ENCODE results near the gene RAP1B. TPM values are rescaled to one million over a fixed set of nuclear protein-coding genes. Genes with fewer than 3 reads are reported as not detected.
A peak's percentile ranks its signal among the peaks of the same experiment; 100 is the strongest.

Gene RAP1B
- total RNA-seq, 2 experiments from 2014 or later: 256 to 261 TPM

DNA sequence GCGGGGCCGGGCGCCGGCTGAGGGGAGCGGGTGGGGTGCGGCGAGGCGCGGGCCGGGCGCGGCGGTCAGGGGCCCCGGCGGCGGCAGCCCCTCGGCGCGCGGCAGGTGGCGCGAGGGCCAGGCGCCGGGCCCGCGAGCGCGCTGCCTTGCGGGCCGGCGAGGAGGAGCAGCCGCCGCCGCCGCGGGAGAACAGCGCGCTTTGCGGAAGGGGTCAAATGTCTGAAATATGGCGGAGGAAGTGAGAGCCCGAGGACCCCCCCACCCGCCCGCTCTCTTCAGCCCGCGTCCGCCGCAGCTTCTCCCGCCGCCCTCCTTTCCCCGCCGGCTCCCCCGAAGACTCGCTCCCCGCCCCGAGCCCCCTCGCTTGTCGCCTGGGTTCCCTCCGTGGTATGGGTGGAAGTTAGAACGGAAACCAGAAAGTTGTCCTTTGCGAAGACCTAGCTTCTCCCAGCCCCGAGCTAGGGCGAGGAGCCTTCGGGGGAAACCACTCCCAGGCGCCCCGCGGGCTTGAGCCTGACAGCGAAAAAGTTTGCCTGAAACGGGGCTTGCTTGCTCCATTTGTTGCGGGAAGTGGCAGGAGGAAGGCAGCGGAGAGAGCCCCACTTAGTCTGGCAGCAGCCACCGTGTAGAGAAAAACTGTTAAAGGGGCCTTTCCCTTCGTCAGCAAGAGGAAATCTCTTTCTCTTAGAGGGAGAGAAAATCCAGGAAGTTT is 551 bp downstream of the RAP1B start:
- ChIA-PET CTCF (interaction anchor here (1.0 to 2.2 kb wide), 2 partner anchors 197 to 437 kb away, joined by 3 to 6 read pairs; partner anchors contain the start of gene MDM2), POLR2A (interaction anchor here (0.6 to 5.9 kb wide), 48 partner anchors 9 to 1343 kb away, joined by 3 to 119 read pairs (median 6); partner anchors contain the start of genes CAND1, DYRK2, MDM1 and MDM2)
- H3K36me3 ChIP-seq (ENCODE audit: insufficient read depth, low read length): no peaks in the 10 kb centered on the region
- H3K4me3 ChIP-seq (ENCODE audit: low read length): peak overlapping the region; percentile 98
- TF ChIP-seq, protein P1, sequence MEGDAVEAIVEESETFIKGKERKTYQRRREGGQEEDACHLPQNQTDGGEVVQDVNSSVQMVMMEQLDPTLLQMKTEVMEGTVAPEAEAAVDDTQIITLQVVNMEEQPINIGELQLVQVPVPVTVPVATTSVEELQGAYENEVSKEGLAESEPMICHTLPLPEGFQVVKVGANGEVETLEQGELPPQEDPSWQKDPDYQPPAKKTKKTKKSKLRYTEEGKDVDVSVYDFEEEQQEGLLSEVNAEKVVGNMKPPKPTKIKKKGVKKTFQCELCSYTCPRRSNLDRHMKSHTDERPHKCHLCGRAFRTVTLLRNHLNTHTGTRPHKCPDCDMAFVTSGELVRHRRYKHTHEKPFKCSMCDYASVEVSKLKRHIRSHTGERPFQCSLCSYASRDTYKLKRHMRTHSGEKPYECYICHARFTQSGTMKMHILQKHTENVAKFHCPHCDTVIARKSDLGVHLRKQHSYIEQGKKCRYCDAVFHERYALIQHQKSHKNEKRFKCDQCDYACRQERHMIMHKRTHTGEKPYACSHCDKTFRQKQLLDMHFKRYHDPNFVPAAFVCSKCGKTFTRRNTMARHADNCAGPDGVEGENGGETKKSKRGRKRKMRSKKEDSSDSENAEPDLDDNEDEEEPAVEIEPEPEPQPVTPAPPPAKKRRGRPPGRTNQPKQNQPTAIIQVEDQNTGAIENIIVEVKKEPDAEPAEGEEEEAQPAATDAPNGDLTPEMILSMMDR (IDR thresholded peaks at IDR 0.05): no peak
- Mint-ChIP-seq H3K27me3 (no peaks in the 10 kb centered on the region), H3K4me1 (ENCODE audit: low read depth) (peaks cover 47% of the 10 kb centered on the region), H3K4me3 (peak overlapping the region; percentile 95), H3K36me3 (ENCODE audit: low read depth) (peaks cover 46% of the 10 kb centered on the region), H3K9me3 (no peaks in the 10 kb centered on the region), H3K27ac (peak overlapping the region; percentile 94)
- peak; percentile 9 for ATAC-seq (ENCODE audit: poor library complexity)
- H3K4me1 ChIP-seq (ENCODE audit: insufficient read depth, low read length): peaks cover 25% of the 10 kb centered on the region
- intact Hi-C loops (cut with DNase I, micrococcal nuclease): loop anchor here (2.0 to 10.0 kb wide), 7 partner anchors 20 to 194 kb away; partner anchors contain the start of genes SLC35E3 (in 2 of the 2) and MDM2 (in 1 of the 2)
- peak overlapping the region; percentile 93 to 96 for H3K27ac ChIP-seq (ENCODE audit: low read depth in 1 of 2, low read length in 2 of 2)
- H3K9me3 ChIP-seq (ENCODE audit: control insufficient read depth in 1 of 2, insufficient read depth in 1 of 2, low read length in 2 of 2): no peaks in the 10 kb centered on the region
- DNase-seq: peak; percentile 17 to 76 (median 32)
- H3K27me3 ChIP-seq (ENCODE audit: control insufficient read depth in 1 of 2, insufficient read depth in 2 of 2, low read length in 2 of 2): no peaks in the 10 kb centered on the region

DNA sequence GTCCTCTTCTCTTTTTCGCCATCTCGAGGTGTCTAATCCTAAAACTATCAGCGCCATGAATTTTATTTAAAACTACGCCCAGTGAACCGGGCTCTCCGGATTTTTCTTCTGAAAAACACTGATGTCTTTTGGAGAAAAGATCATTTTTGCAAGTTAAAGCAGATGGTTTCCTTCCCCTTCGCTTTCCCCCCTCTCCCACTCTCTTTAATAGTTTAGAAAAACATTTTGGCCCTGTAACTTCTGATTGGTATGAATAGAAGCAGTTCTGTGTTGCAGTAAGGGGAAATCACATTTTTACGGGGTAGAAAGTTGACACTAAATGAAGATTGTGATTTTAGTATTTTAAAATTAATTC is 1.1 kb downstream of the RAP1B start:
- ATAC-seq (ENCODE audit: poor library complexity): no peak
- H3K9me3 Mint-ChIP-seq: no peaks in the 10 kb centered on the region
- ChIA-PET CTCF (no interaction called here), POLR2A (interaction anchor here (1.2 to 5.9 kb wide), 22 partner anchors 10 to 1343 kb away, joined by 3 to 119 read pairs (median 9); partner anchors contain the start of genes CAND1, MDM1, MDM2 and NUP107)
- intact Hi-C loops (cut with DNase I, micrococcal nuclease): loop anchor here (1.0 to 10.0 kb wide), 13 partner anchors 11 to 253 kb away; partner anchors contain the start of genes SLC35E3 (in 2 of the 2) and MDM2 (in 1 of the 2)
- peaks cover 46% of the 10 kb centered on the region for H3K36me3 Mint-ChIP-seq (ENCODE audit: low read depth)
- Histone ChIP-seq H3K27me3 (ENCODE audit: control insufficient read depth in 1 of 2, insufficient read depth in 2 of 2, low read length in 2 of 2) (no peaks in the 10 kb centered on the region), H3K9me3 (ENCODE audit: control insufficient read depth in 1 of 2, insufficient read depth in 1 of 2, low read length in 2 of 2) (no peaks in the 10 kb centered on the region), H3K36me3 (ENCODE audit: insufficient read depth, low read length) (no peaks in the 10 kb centered on the region), H3K27ac (ENCODE audit: low read depth in 1 of 2, low read length in 2 of 2) (peak overlapping the region; percentile 93 to 96), H3K4me3 (ENCODE audit: low read length) (peak overlapping the region; percentile 98), H3K4me1 (ENCODE audit: insufficient read depth, low read length) (peaks cover 30% of the 10 kb centered on the region)
- H3K4me1 Mint-ChIP-seq (ENCODE audit: low read depth): peaks cover 49% of the 10 kb centered on the region
- TF ChIP-seq, protein P1 (IDR thresholded peaks at IDR 0.05): no peak
- H3K27ac Mint-ChIP-seq: peak overlapping the region; percentile 94
- DNase-seq: no peak
- no peaks in the 10 kb centered on the region for H3K27me3 Mint-ChIP-seq
- H3K4me3 Mint-ChIP-seq: peak overlapping the region; percentile 95

DNA sequence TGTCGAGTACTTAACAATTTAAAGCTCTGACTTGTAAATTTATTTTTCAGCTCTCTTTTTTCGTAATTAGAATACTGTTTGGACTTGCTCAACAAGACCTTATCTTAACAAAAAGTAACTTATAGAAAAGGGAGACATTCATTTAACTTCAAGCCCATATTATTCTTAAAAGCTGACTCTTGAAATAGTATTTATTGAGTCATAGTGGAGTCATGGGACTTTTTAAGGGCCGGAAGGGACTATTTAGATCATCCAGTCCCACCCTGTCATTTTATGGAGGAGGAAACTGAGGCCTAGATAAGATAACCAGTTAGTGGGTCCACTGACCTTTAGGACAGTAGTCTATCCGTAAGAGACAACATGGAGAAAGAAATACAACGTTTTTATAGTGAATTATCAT is 1.5 kb downstream of the RAP1B start:
- peaks cover 47% of the 10 kb centered on the region for H3K36me3 Mint-ChIP-seq (ENCODE audit: low read depth)
- Histone ChIP-seq H3K36me3 (ENCODE audit: insufficient read depth, low read length) (no peaks in the 10 kb centered on the region), H3K4me3 (ENCODE audit: low read length) (peak overlapping the region; percentile 98), H3K27ac (ENCODE audit: low read depth in 1 of 2, low read length in 2 of 2) (peak overlapping the region; percentile 93 to 96), H3K27me3 (ENCODE audit: control insufficient read depth in 1 of 2, insufficient read depth in 2 of 2, low read length in 2 of 2) (no peaks in the 10 kb centered on the region), H3K4me1 (ENCODE audit: insufficient read depth, low read length) (peaks cover 30% of the 10 kb centered on the region), H3K9me3 (ENCODE audit: control insufficient read depth in 1 of 2, insufficient read depth in 1 of 2, low read length in 2 of 2) (no peaks in the 10 kb centered on the region)
- POLR2A ChIA-PET: interaction anchor here (0.8 to 5.9 kb wide), 26 partner anchors 10 to 371 kb away, joined by 3 to 119 read pairs (median 5); partner anchors contain the start of genes MDM1, MDM2 and NUP107
- H3K27ac Mint-ChIP-seq: peak overlapping the region; percentile 94
- DNase-seq (peak in 3 of 14 experiments; percentile 40 to 48 (median 41)), ATAC-seq (ENCODE audit: poor library complexity) (no peak)
- CTCF ChIA-PET: no interaction called here
- TF ChIP-seq, protein P1 (IDR thresholded peaks at IDR 0.05): no peak
- no peaks in the 10 kb centered on the region for H3K9me3 Mint-ChIP-seq
- intact Hi-C loops (cut with DNase I, micrococcal nuclease): loop anchor here (1.0 to 10.0 kb wide), 11 partner anchors 10 to 253 kb away; partner anchors contain the start of genes SLC35E3 (in 2 of the 2) and MDM2 (in 1 of the 2)
- peak overlapping the region; percentile 95 for H3K4me3 Mint-ChIP-seq
- H3K27me3 Mint-ChIP-seq: no peaks in the 10 kb centered on the region
- peaks cover 54% of the 10 kb centered on the region for H3K4me1 Mint-ChIP-seq (ENCODE audit: low read depth)
